HUES48 (cell line): Measurements from ENCODE around the gene CACNB1.
A peak's percentile ranks its signal among the peaks of the same experiment; 100 is the strongest.

Experiments
- H3K27ac ChIP-seq: one replicate; pipeline ENCODE4 v1.7.0; 2013; ENCODE audit warnings: low read depth, low read length, inconsistent platforms
- H3K27me3 ChIP-seq: 2 replicates; pipeline ENCODE4 v1.6.1; 2013; ENCODE audit warnings: mild to moderate bottlenecking, low read length; ENCODE audit not compliant: control insufficient read depth, insufficient read depth
- H3K36me3 ChIP-seq: 2 replicates; pipeline ENCODE4 v1.6.1; 2013; ENCODE audit warnings: low read length; ENCODE audit not compliant: control insufficient read depth, insufficient read depth
- H3K4me1 ChIP-seq: 2 replicates; pipeline ENCODE4 v1.6.1; 2013; ENCODE audit warnings: mild to moderate bottlenecking, low read length; ENCODE audit not compliant: control insufficient read depth, insufficient read depth
- H3K4me3 ChIP-seq: 2 replicates; pipeline ENCODE4 v1.5.1; 2013; ENCODE audit warnings: mild to moderate bottlenecking, low read depth, low read length
- H3K9ac ChIP-seq: 2 replicates; pipeline ENCODE4 v1.6.1; 2013; ENCODE audit warnings: mild to moderate bottlenecking, low read depth, low read length, moderate library complexity
- H3K9me3 ChIP-seq: 2 replicates; pipeline ENCODE4 v1.6.1; 2013; ENCODE audit warnings: low read length; ENCODE audit not compliant: control insufficient read depth, insufficient read depth

CACNB1 gene

DNA sequence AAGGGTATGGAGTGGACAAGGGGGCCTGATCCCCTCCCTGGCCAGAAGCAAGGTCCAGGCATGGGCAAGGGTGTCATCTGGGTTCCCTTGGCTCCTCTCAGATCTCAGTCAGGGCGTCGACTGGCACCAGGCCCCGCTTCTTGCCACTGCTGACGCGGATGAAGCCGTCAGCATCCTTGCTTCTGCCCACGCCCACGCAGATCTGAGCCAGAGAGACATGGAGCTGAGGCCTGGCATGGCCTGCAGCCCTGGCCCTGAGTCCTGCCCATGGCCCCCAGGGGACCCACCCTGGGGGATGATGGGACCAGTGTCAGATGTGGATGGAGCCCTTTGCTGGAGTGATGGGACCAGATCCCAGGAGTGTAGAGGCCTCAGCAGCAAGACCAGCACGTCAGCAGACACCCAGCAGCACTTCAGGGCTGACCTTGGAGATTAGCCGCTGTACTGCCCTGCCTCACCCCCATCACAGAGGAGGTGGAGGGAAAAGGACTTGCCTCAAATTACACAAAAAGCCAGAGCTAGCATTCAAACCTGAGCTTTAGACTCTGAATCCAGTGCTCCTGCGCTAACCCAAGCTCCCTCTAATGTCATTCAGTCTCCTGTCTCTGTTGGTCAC lies 14.8 kb upstream of the CACNB1 start:
- H3K4me1 ChIP-seq: peaks cover 14% of the 10 kb centered on the region
- no peak overlapping the region for H3K9ac ChIP-seq
- no peak overlapping the region for H3K4me3 ChIP-seq
- H3K9me3 ChIP-seq: no peaks in the 10 kb centered on the region
- H3K27me3 ChIP-seq: peaks cover 7% of the 10 kb centered on the region
- H3K36me3 ChIP-seq: no peaks in the 10 kb centered on the region
- no peak overlapping the region for H3K27ac ChIP-seq

GRCh38 chr17:39210093-39210434 lies 12.6 kb upstream of the CACNB1 start:
- Histone ChIP-seq H3K9ac (no peak overlapping the region), H3K27ac (no peak overlapping the region), H3K36me3 (peaks cover 2% of the 10 kb centered on the region), H3K4me1 (peaks cover 15% of the 10 kb centered on the region), H3K9me3 (no peaks in the 10 kb centered on the region), H3K4me3 (peak overlapping the region; percentile 52), H3K27me3 (peaks cover 4% of the 10 kb centered on the region; the same call in 1 of the 2 replicates)

- Histone ChIP-seq H3K4me1 (peaks cover 15% of the 10 kb centered on the region), H3K27me3 (peaks cover 4% of the 10 kb centered on the region; the same call in 1 of the 2 replicates), H3K9me3 (no peaks in the 10 kb centered on the region), H3K4me3 (peak overlapping the region; percentile 52), H3K9ac (no peak overlapping the region), H3K27ac (no peak overlapping the region), H3K36me3 (peaks cover 8% of the 10 kb centered on the region)
These were observed 12.0 kb upstream of the CACNB1 start for GRCh38 chr17:39209317-39210092.

GRCh38 chr17:39208893-39209292 lies 11.4 kb upstream of the CACNB1 start:
- Histone ChIP-seq H3K4me3 (no peak overlapping the region), H3K27ac (no peak overlapping the region), H3K27me3 (peaks cover 4% of the 10 kb centered on the region; the same call in 1 of the 2 replicates), H3K4me1 (peaks cover 15% of the 10 kb centered on the region), H3K9me3 (no peaks in the 10 kb centered on the region), H3K9ac (no peak overlapping the region), H3K36me3 (peaks cover 14% of the 10 kb centered on the region)

DNA sequence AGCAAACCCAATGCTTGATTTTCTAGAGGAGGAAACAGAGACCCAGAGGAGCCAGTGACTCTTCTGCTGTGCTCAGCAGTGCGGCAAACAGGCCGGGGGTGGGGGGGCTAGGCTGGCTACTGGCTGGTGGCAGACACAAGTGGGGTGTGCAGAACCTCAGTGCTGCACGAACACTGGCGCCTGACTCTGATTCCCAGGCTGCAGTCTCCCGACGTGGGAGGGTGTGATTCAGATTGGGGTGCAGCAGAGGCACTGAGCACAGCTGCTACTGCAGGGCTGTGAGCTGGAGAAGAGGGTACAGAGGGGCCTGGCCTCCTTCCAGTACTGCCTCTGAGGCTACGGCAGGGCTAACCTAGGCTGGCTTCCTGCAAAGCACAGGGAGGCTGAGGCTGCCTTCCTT lies 10.7 kb upstream of the CACNB1 start:
- peaks cover 15% of the 10 kb centered on the region for H3K4me1 ChIP-seq
- no peak overlapping the region for H3K4me3 ChIP-seq
- no peaks in the 10 kb centered on the region for H3K9me3 ChIP-seq
- peaks cover 22% of the 10 kb centered on the region for H3K36me3 ChIP-seq
- H3K9ac ChIP-seq: no peak overlapping the region
- H3K27ac ChIP-seq: no peak overlapping the region
- peaks cover 4% of the 10 kb centered on the region; the same call in 1 of the 2 replicates for H3K27me3 ChIP-seq

- Histone ChIP-seq H3K36me3 (peaks cover 45% of the 10 kb centered on the region), H3K27me3 (peaks cover 3% of the 10 kb centered on the region; the same call in 1 of the 2 replicates), H3K4me3 (no peak overlapping the region), H3K9ac (no peak overlapping the region), H3K9me3 (no peaks in the 10 kb centered on the region), H3K27ac (no peak overlapping the region), H3K4me1 (peaks cover 20% of the 10 kb centered on the region)
These were observed 7.7 kb upstream of the CACNB1 start for GRCh38 chr17:39205112-39205526.

GRCh38 chr17:39204245-39204644 lies 6.8 kb upstream of the CACNB1 start:
- H3K27ac ChIP-seq: no peak overlapping the region
- peaks cover 16% of the 10 kb centered on the region for H3K4me1 ChIP-seq
- peaks cover 45% of the 10 kb centered on the region for H3K36me3 ChIP-seq
- no peak overlapping the region for H3K4me3 ChIP-seq
- no peaks in the 10 kb centered on the region; the same call in 1 of the 2 replicates for H3K27me3 ChIP-seq
- no peak overlapping the region for H3K9ac ChIP-seq
- no peaks in the 10 kb centered on the region for H3K9me3 ChIP-seq

DNA sequence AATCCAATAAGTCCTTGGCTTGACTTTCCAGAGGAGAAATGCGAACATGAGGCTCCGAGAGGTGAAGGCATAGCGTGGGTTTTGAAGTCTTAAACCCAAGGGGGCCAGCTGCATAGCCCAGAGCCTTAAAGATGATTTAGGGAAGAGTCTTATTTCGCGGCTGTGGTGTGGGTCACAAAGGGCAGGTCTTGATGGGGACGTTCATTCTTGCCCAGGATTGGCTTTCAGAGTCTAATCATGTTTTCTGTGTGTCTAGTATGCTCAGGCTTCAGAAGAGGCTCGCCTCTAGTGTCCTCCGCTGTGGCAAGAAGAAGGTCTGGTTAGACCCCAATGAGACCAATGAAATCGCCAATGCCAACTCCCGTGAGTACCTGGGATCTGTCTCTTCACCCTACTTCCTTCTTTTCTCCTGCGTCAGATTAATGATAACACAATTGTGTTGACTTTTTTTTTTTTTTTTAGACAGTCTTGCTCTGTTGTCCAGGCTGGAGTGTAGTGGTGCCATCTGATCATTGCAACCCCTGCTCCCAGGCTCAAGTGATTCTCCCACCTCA lies 3.6 kb upstream of the CACNB1 start:
- Histone ChIP-seq H3K27ac (peak overlapping the region; percentile 95), H3K9me3 (no peaks in the 10 kb centered on the region), H3K36me3 (peaks cover 45% of the 10 kb centered on the region), H3K27me3 (no peaks in the 10 kb centered on the region), H3K9ac (peak overlapping the region; percentile 100), H3K4me3 (peak overlapping the region; percentile 92), H3K4me1 (peaks cover 16% of the 10 kb centered on the region)

- Histone ChIP-seq H3K9me3 (no peaks in the 10 kb centered on the region), H3K36me3 (peaks cover 45% of the 10 kb centered on the region), H3K9ac (peak within 1 kb of the TSS; percentile 100), H3K27ac (peak within 1 kb of the TSS; percentile 95), H3K4me3 (peak within 1 kb of the TSS; percentile 92), H3K27me3 (no peaks in the 10 kb centered on the region), H3K4me1 (peaks cover 23% of the 10 kb centered on the region)
These were observed 2.8 kb upstream of the CACNB1 start, which contains the start of gene RPL19 for GRCh38 chr17:39200070-39200879. TSS of gene RPL19 (plus strand) at chr17:39200283. CDS start at chr17:39200345, 62 bp downstream.

DNA sequence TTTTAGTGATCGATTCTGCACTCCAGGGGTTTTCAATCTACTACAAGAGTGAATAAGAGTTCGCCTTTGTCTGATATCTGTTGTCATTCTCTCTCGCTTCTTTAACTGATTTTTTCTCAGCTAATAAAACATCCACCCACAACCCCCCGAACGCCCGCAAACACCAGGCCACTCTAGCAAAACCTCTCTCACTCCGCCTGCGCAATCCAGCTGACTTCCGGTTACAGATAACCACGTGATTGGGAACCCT lies 2.3 kb upstream of the CACNB1 start:
- H3K9me3 ChIP-seq: no peaks in the 10 kb centered on the region
- H3K27me3 ChIP-seq: no peaks in the 10 kb centered on the region
- H3K36me3 ChIP-seq: peaks cover 39% of the 10 kb centered on the region
- peaks cover 28% of the 10 kb centered on the region for H3K4me1 ChIP-seq
- peak overlapping the region; percentile 100 for H3K9ac ChIP-seq
- peak overlapping the region; percentile 92 for H3K4me3 ChIP-seq
- H3K27ac ChIP-seq: peak overlapping the region; percentile 95
